Coronary artery (tissue), 2 donors: ENCODE results near the gene LRRK1.
A peak's percentile ranks its signal among the peaks of the same experiment; 100 is the strongest.

Experiments used
- DNase-seq: peaks from one replicate; pipeline ENCODE4 v3.0.0-alpha.2; 2017; ENCODE audit warnings: low spot score
- H3K27ac ChIP-seq, 2 donors: fragments of 200-600 bp; sonication (generic); one replicate each; pipeline ENCODE4 v1.5.1; 2016 to 2019
- H3K4me3 ChIP-seq: fragments of 200-600 bp; sonication (generic); 2 replicates; pipeline ENCODE4 v1.5.1; 2016; ENCODE audit warnings: mild to moderate bottlenecking, moderate library complexity
- CTCF ChIP-seq: fragments of 200-600 bp; sonication (generic); IDR thresholded peaks from one replicate; pipeline ENCODE4 v1.5.1; 2019; ENCODE audit warnings: antibody characterized with exemption

LRRK1 gene

GRCh38 chr15:101004986-101005747, 86.0 kb downstream of the LRRK1 start:
- DNase-seq = peak; percentile 31
- Histone ChIP-seq H3K4me3 (no peak overlapping the region), H3K27ac (no peak overlapping the region)
- no peak for TF ChIP-seq CTCF

- peak; percentile 89 for TF ChIP-seq CTCF
- DNase-seq = peak; percentile 82
- Histone ChIP-seq H3K27ac (no peak overlapping the region), H3K4me3 (peak overlapping the region; percentile 19)
Observed at GRCh38 chr15:101006931-101007691, 88.0 kb downstream of the LRRK1 start.

- peak; percentile 98 for TF ChIP-seq CTCF
- no peak overlapping the region for H3K27ac ChIP-seq
- peak overlapping the region; percentile 60 for H3K4me3 ChIP-seq
- peak; percentile 79 for DNase-seq
Observed at GRCh38 chr15:101008158-101009139, 89.3 kb downstream of the LRRK1 start.

- Histone ChIP-seq H3K27ac (no peak overlapping the region), H3K4me3 (no peak overlapping the region)
- no peak for TF ChIP-seq CTCF
- peak; percentile 46 for DNase-seq
Observed at GRCh38 chr15:101009176-101009575, 90.0 kb downstream of the LRRK1 start.

GRCh38 chr15:101010781-101011180, 91.6 kb downstream of the LRRK1 start:
- DNase-seq = peak; percentile 65
- no peak for TF ChIP-seq CTCF
- Histone ChIP-seq H3K4me3 (no peak overlapping the region), H3K27ac (no peak overlapping the region)

GRCh38 chr15:101012326-101013200, 93.4 kb downstream of the LRRK1 start:
- Histone ChIP-seq H3K27ac (no peak overlapping the region), H3K4me3 (no peak overlapping the region)
- DNase-seq = peak; percentile 58
- no peak for TF ChIP-seq CTCF
